ENCODE data around the gene AP3S2.

The AP3S2 gene

GRCh38 chr15:89912145-89912673 lies 18.4 kb upstream of the AP3S2 start:
- peak overlapping the region; percentile 72 for H3K4me3 ChIP-seq (replicated peaks; ENCODE audit: low read depth, low read length)
- peak; percentile 12 for DNase-seq (ENCODE audit: low read depth)
- no peak for TF ChIP-seq CTCF (IDR thresholded peaks at IDR 0.05; ENCODE audit: low read length, missing control alignments)

DNA sequence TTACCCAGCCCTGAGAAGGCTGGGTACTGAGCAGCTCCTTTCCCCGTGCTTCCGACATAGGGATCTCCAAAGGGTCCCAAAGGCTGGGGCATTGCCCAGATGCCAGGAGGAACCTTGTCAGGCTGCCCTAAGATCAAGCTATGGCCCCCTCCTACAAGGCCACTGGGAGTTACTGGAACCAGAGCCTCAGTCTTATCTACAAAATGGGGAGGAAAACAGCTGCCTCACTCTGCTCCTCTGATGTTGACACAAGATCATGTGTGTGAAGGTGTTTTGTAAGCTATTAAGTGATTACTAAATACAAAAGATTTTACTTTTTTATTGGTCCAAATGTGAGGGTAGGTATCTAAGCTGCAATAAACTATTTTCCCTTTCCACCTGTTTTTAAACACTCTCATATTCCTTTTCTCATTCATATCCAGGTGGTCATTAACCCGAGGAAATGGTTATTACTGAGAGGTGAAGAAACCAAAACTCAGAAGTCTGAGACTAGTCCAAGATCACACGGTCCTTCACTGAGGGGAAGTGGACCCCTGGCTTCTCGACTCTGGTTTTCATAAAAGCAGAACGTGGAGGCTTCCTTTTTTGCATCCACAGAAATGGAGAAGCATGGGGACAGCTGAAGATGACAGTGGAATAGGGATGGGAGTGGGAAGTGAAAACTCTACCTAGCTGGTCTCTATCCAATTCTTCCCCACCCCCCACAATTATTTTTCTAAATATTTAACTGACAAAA lies 17.3 kb upstream of the AP3S2 start:
- no peak overlapping the region for H3K4me3 ChIP-seq (replicated peaks; ENCODE audit: low read depth, low read length)
- no peak for TF ChIP-seq CTCF (IDR thresholded peaks at IDR 0.05; ENCODE audit: low read length, missing control alignments)
- DNase-seq (ENCODE audit: low read depth) = no peak

GRCh38 chr15:89909611-89910010 lies 15.8 kb upstream of the AP3S2 start:
- H3K4me3 ChIP-seq (replicated peaks; ENCODE audit: low read depth, low read length) = no peak overlapping the region
- TF ChIP-seq CTCF (IDR thresholded peaks at IDR 0.05; ENCODE audit: low read length, missing control alignments) = no peak
- DNase-seq (ENCODE audit: low read depth) = no peak

- no peak for TF ChIP-seq CTCF (IDR thresholded peaks at IDR 0.05; ENCODE audit: low read length, missing control alignments)
- DNase-seq (ENCODE audit: low read depth) = no peak
- H3K4me3 ChIP-seq (replicated peaks; ENCODE audit: low read depth, low read length) = no peak overlapping the region
Observed at GRCh38 chr15:89908226-89908625, 14.4 kb upstream of the AP3S2 start.

- no peak for TF ChIP-seq CTCF (IDR thresholded peaks at IDR 0.05; ENCODE audit: low read length, missing control alignments)
- no peak overlapping the region for H3K4me3 ChIP-seq (replicated peaks; ENCODE audit: low read depth, low read length)
- no peak for DNase-seq (ENCODE audit: low read depth)
Observed at GRCh38 chr15:89907289-89907688, 13.5 kb upstream of the AP3S2 start.

GRCh38 chr15:89905846-89906378 lies 12.1 kb upstream of the AP3S2 start:
- no peak for TF ChIP-seq CTCF (IDR thresholded peaks at IDR 0.05; ENCODE audit: low read length, missing control alignments)
- H3K4me3 ChIP-seq (replicated peaks; ENCODE audit: low read depth, low read length) = no peak overlapping the region
- DNase-seq (ENCODE audit: low read depth) = no peak

All from fibroblast of pulmonary artery (primary cell).